ENCODE data around the gene ETV6.
"Not testable (repeated sequence)": the region's sequence is repeated elsewhere in the genome, so short reads cannot be mapped to it uniquely, and the experiment has no call there.

The ETV6 gene

GRCh38 chr12:11672256-11673191 is 23.1 kb downstream of the ETV6 start:
- DNase-seq, result peak; percentile 55

GRCh38 chr12:11673666-11674461 is 24.4 kb downstream of the ETV6 start:
- DNase-seq, result no peak

GRCh38 chr12:11674894-11675390 is 25.5 kb downstream of the ETV6 start:
- DNase-seq, result no peak

GRCh38 chr12:11676052-11676451 is 26.6 kb downstream of the ETV6 start:
- no peak for DNase-seq

GRCh38 chr12:11677093-11677492 is 27.6 kb downstream of the ETV6 start:
- DNase-seq, result no peak

GRCh38 chr12:11677752-11678151 is 28.3 kb downstream of the ETV6 start:
- DNase-seq, result no peak

GRCh38 chr12:11678781-11679180 is 29.3 kb downstream of the ETV6 start:
- no peak for DNase-seq

GRCh38 chr12:11681207-11681606 is 31.7 kb downstream of the ETV6 start:
- DNase-seq, result no peak

- DNase-seq, result not testable (repeated sequence)
These were observed 32.2 kb downstream of the ETV6 start for GRCh38 chr12:11681695-11682094.

- no peak for DNase-seq
These were observed 34.9 kb downstream of the ETV6 start for GRCh38 chr12:11684393-11684792.

GRCh38 chr12:11684811-11685210 is 35.3 kb downstream of the ETV6 start:
- DNase-seq, result no peak

GRCh38 chr12:11685316-11685715 is 35.8 kb downstream of the ETV6 start:
- DNase-seq, result no peak

- no peak for DNase-seq
These were observed 36.2 kb downstream of the ETV6 start for GRCh38 chr12:11685716-11686115.

- no peak for DNase-seq
These were observed 36.6 kb downstream of the ETV6 start for GRCh38 chr12:11686120-11686519.

GRCh38 chr12:11687528-11687927 is 38.1 kb downstream of the ETV6 start:
- no peak for DNase-seq

- DNase-seq, result no peak
These were observed 38.9 kb downstream of the ETV6 start for GRCh38 chr12:11688379-11688778.

GRCh38 chr12:11688831-11689230 is 39.4 kb downstream of the ETV6 start:
- no peak for DNase-seq

- DNase-seq, result no peak
These were observed 40.2 kb downstream of the ETV6 start for GRCh38 chr12:11689591-11690186.

GRCh38 chr12:11693067-11693466 is 43.6 kb downstream of the ETV6 start:
- no peak for DNase-seq

- DNase-seq, result no peak
These were observed 44.1 kb downstream of the ETV6 start for GRCh38 chr12:11693601-11694000.

GRCh38 chr12:11694528-11694927 is 45.1 kb downstream of the ETV6 start:
- DNase-seq, result no peak

GRCh38 chr12:11695321-11695720 is 45.8 kb downstream of the ETV6 start:
- DNase-seq, result peak; percentile 87

- no peak for DNase-seq
These were observed 46.6 kb downstream of the ETV6 start for GRCh38 chr12:11696084-11696483.
